HK-2 (cell line): ENCODE data around the gene AGAP1.
A peak's percentile ranks its signal among the peaks of the same experiment; 100 is the strongest.
"Not testable (repeated sequence)": the region's sequence is repeated elsewhere in the genome, so short reads cannot be mapped to it uniquely, and the experiment has no call there.

ENCODE experiments used
- DNase-seq: peaks from one replicate; pipeline ENCODE4 v3.0.0-alpha.2; 2018; ENCODE audit not compliant: unreplicated experiment

The AGAP1 gene

GRCh38 chr2:235939471-235939870 lies 445.6 kb downstream of the AGAP1 start:
- peak; percentile 11 for DNase-seq

DNA sequence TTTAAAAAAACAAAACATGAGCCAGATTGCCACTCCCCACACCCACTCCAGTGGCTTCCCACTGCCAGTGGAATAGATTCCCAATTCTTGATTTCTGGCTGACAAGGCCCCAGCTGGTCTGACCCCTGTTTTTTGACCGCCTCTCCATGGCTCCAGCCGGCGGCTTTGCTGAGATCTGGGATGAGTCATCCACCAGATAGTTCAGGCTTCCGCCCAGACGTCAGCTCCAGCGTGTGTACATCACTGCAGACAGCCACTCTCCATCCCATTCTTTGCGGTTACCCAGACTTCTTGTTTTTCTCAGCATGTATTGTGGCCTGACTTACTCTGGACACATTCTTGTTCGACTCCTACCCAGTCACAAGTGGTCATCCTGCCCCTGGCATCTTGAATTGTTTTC lies 446.5 kb downstream of the AGAP1 start:
- DNase-seq: peak; percentile 16

- DNase-seq: no peak
These were observed 450.7 kb downstream of the AGAP1 start for GRCh38 chr2:235944591-235944990.

DNA sequence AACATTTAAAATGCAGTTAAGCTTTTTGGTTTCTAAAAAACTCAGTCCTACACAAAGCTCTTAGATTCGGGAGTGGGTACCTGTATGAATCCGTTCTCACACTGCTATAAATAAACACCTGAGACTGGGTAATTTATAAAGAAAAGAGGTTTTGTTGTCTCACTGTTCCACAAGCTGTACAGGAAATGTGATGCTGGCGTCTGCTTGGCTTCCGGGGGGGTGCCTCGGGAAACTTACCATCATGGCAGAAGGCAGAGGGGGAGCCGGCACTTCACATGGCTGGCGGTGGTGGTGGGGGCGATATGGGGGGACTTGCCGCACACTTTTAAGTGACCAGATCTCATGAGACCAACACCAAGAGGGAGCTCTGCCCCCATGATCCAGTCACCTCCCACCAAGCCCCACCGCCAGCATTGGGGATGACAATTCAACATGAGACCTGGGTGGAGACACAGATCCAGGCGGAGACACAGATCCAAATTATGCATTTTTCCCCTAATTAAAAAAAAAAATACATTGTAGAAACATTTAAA lies 451.8 kb downstream of the AGAP1 start:
- no peak for DNase-seq

GRCh38 chr2:235946590-235946989 lies 452.7 kb downstream of the AGAP1 start:
- no peak for DNase-seq

DNA sequence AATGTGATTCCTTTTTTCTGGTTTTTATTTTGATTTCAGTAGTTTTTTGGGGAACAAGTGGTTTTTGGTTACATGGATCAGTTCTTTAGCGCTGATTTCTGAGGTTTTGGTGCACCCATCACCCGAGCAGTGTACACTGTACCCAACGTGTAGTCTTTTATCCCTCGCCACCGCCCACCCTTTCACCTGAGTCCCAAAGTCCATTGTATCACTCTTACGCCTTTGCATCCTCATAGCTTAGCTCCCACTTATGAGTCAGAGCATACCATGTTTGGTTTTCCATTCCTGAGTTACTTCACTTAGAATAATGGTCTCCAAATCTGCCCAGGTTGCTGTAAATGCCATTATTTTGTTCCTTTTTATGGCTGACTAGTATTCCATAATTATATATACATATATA lies 453.2 kb downstream of the AGAP1 start:
- DNase-seq: not testable (repeated sequence)

- DNase-seq: no peak
These were observed 456.0 kb downstream of the AGAP1 start for GRCh38 chr2:235949567-235950472.

DNA sequence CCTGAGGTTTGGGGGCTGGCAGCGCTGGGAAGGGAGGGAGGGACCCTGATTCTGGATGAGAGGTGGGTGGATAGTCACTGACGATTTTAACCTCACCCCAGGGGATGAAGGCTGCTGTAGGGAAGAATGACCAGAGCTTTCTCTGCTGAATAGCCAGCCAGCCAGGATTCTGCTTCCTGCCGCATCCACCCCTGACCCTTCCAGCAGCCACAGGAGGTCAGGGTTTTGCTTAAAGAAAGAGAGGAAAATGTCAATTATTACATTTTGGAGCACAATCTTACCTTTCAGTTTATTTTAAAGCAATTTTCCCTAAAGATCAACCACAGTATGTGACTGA lies 456.6 kb downstream of the AGAP1 start:
- DNase-seq: no peak

- DNase-seq: no peak
These were observed 457.6 kb downstream of the AGAP1 start for GRCh38 chr2:235951493-235951892.

- DNase-seq: no peak
These were observed 458.1 kb downstream of the AGAP1 start for GRCh38 chr2:235951982-235952381.

GRCh38 chr2:235952714-235953113 lies 458.9 kb downstream of the AGAP1 start:
- no peak for DNase-seq

DNA sequence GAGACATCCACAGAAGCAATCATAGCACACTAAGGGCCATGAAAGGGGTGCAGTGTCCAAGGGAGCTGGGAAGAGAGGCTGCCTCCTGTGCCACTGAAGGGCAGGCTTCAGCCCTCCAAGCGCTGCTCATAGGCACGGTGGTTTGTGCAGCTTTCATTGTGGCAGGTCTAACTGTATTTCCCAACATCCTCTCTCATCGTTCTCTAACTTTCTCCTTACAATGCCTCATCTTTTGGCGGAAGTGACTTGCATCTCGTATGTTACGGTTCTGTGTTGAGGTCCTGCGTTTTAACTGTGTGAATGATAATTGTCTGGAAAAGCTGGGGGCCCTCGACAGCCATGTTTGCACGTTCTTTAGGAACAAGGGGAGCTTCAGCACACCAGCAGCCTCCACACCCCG lies 460.4 kb downstream of the AGAP1 start:
- DNase-seq: no peak

- DNase-seq: no peak
These were observed 461.1 kb downstream of the AGAP1 start for GRCh38 chr2:235954888-235955480.

GRCh38 chr2:235955664-235956063 lies 461.8 kb downstream of the AGAP1 start:
- no peak for DNase-seq

DNA sequence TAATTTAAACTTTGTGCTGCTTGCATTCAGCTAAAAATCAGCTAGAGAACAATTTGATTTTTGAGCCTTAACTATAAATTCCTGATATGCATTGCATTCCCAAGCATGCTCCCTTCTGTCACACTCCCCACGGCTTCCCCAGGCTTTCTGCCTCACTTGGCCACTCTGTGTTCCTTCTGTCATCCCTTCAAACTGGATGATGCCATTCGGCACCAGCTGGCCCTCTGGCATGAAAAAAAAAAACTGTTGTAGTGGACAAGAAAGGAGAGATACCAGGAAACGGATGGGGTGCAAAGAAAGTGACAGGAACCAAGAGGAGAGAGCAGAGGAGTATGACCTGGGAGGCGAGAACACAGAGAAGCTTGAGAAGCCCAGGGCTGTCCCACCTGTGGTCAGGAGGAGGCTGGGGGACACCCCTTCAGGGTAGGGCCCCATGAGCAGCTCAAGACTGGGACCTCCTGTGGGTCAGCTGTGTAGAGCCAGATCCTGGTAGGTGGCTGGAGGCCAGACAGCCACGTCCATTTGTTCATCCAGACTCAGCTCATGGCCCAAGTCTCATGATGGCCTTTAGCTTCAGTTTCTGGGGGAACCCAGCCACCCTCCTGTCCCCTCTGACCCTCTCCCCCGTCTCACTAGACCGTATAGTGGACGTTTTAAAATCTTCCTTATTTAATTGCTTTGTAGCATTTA lies 462.6 kb downstream of the AGAP1 start:
- DNase-seq: no peak

DNA sequence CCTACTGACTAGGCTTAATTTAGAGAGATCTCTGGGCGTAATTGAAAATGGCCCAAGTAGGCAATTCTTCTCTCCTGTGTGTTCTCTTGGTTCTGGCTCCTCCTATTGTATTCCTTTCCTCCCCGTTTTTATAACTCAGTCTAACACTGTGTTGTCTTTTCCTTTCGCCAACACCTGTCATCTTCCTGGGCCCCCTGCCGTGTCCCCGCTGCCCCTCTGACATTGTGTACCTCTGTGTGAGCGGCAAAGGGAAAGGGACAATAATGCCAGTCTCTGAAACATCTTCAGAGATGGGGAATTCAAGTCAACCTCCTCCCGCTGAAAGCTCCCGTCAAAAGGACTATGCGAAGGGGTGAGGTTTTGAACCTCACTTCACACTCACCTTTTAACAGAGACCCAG lies 463.4 kb downstream of the AGAP1 start:
- DNase-seq: no peak

DNA sequence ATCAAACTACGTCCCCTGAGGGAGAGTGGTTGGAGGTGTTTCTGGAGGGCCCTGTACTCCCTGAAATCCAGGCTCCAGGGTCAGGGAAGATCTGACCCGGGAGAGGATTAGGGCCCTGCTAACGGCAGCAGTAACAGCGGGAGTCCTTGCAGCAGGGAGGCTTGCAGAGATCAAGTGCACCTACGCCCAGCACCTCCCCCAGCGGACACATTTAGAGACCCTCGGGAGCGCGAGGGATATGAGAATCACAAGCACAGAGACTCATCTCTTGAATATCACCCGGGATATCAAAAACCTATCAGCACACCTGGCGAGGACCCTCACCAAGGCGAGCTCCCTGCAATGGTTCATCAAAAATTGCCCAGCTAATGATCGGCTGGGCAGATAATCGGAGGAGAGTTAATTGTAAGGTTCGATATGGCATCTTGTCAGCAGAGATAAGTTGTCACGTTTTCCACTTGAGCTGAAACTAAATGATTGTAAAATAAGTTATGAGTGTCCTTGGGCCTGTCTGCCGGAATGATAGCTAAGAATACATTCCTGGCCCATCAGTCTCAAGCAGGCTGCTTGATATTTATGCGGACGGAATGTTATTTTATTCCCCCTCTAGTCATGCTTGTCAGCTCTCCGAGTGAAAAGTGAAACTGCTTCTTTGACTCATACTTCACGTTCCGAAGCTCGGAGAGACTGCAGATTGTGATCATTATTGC lies 464.5 kb downstream of the AGAP1 start:
- no peak for DNase-seq

DNA sequence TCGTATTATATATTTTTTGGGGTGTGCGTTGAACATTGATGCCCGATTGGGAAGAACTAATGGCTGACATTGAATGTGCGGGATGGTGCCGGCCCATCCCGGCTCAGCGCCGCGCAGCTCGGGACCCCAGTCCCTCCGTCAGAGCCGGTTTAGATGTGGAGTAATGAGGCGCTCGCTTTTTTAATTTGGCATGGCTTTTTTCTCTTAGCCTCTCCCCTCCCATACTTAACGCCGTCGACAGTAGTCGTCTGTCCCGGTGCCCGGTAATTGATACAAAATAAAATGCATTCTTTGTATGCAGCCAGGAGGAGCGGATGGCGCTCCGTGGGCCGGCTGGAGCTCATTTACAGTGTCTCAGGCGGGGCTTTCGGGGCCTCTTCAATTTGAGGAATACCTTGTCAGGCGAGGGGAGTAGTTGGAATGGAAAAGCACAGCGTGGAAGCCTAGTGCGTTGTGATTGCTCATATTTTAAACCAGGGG lies 465.1 kb downstream of the AGAP1 start:
- no peak for DNase-seq

DNA sequence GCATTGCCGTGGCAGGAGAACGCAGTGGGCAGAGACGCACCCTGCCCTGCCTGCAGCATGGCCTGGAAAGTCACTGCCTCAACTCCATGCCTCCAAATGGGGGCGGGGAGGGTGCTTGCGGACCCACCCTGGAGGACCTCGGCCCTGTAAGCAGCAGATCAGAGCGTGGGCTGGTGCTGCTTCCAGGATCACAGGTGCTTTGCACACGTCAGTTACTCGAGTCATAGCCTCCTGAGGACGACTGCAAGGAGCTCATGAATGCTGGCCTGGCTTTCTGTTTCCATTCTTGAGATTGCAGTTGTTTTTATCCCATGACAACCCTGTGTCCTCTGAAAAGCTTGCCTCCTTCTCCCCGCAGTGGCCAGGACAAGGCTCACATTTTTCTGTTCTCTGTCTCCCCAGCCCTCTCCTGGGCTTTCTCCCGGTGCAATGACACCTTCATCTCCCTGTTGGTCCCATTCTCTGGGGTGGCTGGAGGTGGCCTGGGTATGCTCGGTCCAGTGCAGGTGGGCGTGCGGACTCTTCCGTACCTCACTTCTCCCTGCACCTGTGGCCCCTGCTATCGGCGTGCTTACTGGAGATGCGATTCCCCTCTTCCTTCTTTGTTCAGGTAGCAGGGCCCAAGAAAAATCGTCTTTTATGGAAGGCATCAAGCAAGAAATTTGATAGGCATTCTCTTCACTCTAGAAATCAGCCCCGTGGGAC lies 466.3 kb downstream of the AGAP1 start:
- no peak for DNase-seq

- DNase-seq: no peak
These were observed 467.1 kb downstream of the AGAP1 start for GRCh38 chr2:235960716-235961640.
